OCI-LY1 (cell line): ENCODE data around the gene KCTD20.

Source experiments
- H2AFZ ChIP-seq: fragments of 200-600 bp; sonication (generic), shearing (Covaris generic); 2 replicates; pipeline ENCODE4 v1.6.0; 2014; ENCODE audit warnings: antibody characterized with exemption, mild to moderate bottlenecking, low read length
- H3F3A ChIP-seq: fragments of 200-600 bp; sonication (generic), shearing (Covaris generic); 2 replicates; pipeline ENCODE4 v1.6.0; 2014; ENCODE audit warnings: mild to moderate bottlenecking, antibody characterized with exemption, low read length, moderate library complexity; ENCODE audit not compliant: insufficient read depth
- H3K27ac ChIP-seq: fragments of 200-600 bp; sonication (generic); 2 replicates; pipeline ENCODE4 v1.5.1; 2014; ENCODE audit warnings: low read length, mixed run types, mild to moderate bottlenecking, low read depth; ENCODE audit not compliant: poor library complexity, severe bottlenecking
- H3K27me3 ChIP-seq: fragments of 200-600 bp; sonication (generic); 2 replicates; pipeline ENCODE4 v1.6.0; 2014; ENCODE audit warnings: antibody characterized with exemption, mild to moderate bottlenecking, low read length, moderate library complexity; ENCODE audit not compliant: insufficient read depth
- H3K36me3 ChIP-seq: fragments of 200-600 bp; sonication (generic); 2 replicates; pipeline ENCODE4 v1.6.1; 2014; ENCODE audit warnings: mild to moderate bottlenecking, antibody characterized with exemption, low read length, moderate library complexity, mixed read lengths; ENCODE audit not compliant: insufficient read depth
- H3K4me1 ChIP-seq: fragments of 200-600 bp; sonication (generic); 2 replicates; pipeline ENCODE4 v1.5.1; 2014; ENCODE audit warnings: mild to moderate bottlenecking, low read length, moderate library complexity; ENCODE audit not compliant: insufficient read depth, severe bottlenecking
- H3K4me2 ChIP-seq: fragments of 200-600 bp; sonication (generic), shearing (Covaris generic); 2 replicates; pipeline ENCODE4 v1.6.1; 2014; ENCODE audit warnings: low read length
- H3K4me3 ChIP-seq: fragments of 200-600 bp; sonication (generic); 2 replicates; pipeline ENCODE4 v1.5.1; 2014; ENCODE audit warnings: low read length, low read depth, mild to moderate bottlenecking, mixed read lengths; ENCODE audit not compliant: poor library complexity, severe bottlenecking
- H3K79me2 ChIP-seq: fragments of 200-600 bp; shearing (Covaris generic); 2 replicates; pipeline ENCODE4 v1.6.1; 2016; ENCODE audit warnings: mixed run types, low read length, mixed read lengths; ENCODE audit not compliant: insufficient read depth
- H3K9ac ChIP-seq: fragments of 200-600 bp; sonication (generic), shearing (Covaris generic); 2 replicates; pipeline ENCODE4 v1.6.1; 2014; ENCODE audit warnings: mild to moderate bottlenecking, low read length, mixed read lengths
- H3K9me2 ChIP-seq: fragments of 200-600 bp; sonication (generic), shearing (Covaris generic); 2 replicates; pipeline ENCODE4 v1.6.1; 2014; ENCODE audit warnings: low read depth, mild to moderate bottlenecking, low read length, mixed read lengths
- H3K9me3 ChIP-seq: fragments of 200-600 bp; shearing (Covaris generic); 2 replicates; pipeline ENCODE4 v1.6.1; 2014; ENCODE audit warnings: low read length, mixed read lengths
- H4K20me1 ChIP-seq: fragments of 200-600 bp; sonication (generic), shearing (Covaris generic); 2 replicates; pipeline ENCODE4 v1.6.0; 2016; ENCODE audit warnings: mild to moderate bottlenecking, low read length; ENCODE audit not compliant: insufficient read depth
- CTCF ChIP-seq: fragments of 200-600 bp; sonication (generic), shearing (Covaris generic); IDR thresholded peaks from 2 replicates; pipeline ENCODE4 v1.5.1; 2017; ENCODE audit warnings: mild to moderate bottlenecking, antibody characterized with exemption, low read length, moderate library complexity, mixed read lengths
- EZH2 ChIP-seq: fragments of 200-600 bp; sonication (generic), shearing (Covaris generic); IDR thresholded peaks from 2 replicates; pipeline ENCODE4 v1.8.0; 2017; ENCODE audit warnings: borderline replicate concordance, mixed run types, mild to moderate bottlenecking, antibody characterized with exemption, low read length, moderate library complexity, mixed read lengths

Gene KCTD20

GRCh38 chr6:36422714-36423100 lies 20.1 kb upstream of the KCTD20 start:
- H3F3A ChIP-seq, result no peaks in the 10 kb centered on the region
- no peaks in the 10 kb centered on the region for H3K9me2 ChIP-seq
- H2AFZ ChIP-seq, result peak overlapping the region; percentile 97
- H3K4me1 ChIP-seq, result peaks cover 16% of the 10 kb centered on the region
- peak overlapping the region; percentile 69 for H3K4me3 ChIP-seq
- TF ChIP-seq CTCF, result no peak
- no peak for TF ChIP-seq EZH2
- no peaks in the 10 kb centered on the region for H3K79me2 ChIP-seq
- no peak overlapping the region for H3K27ac ChIP-seq
- H3K36me3 ChIP-seq, result no peaks in the 10 kb centered on the region
- no peaks in the 10 kb centered on the region for H4K20me1 ChIP-seq
- peak overlapping the region; percentile 90 for H3K4me2 ChIP-seq
- H3K9me3 ChIP-seq, result no peaks in the 10 kb centered on the region
- peak overlapping the region; percentile 75 for H3K9ac ChIP-seq
- no peaks in the 10 kb centered on the region for H3K27me3 ChIP-seq

GRCh38 chr6:36423101-36423824 lies 19.5 kb upstream of the KCTD20 start:
- TF ChIP-seq CTCF, result peak; percentile 78
- no peak for TF ChIP-seq EZH2
- Histone ChIP-seq H3K27ac (no peak overlapping the region), H3K9me3 (no peaks in the 10 kb centered on the region), H3K9me2 (no peaks in the 10 kb centered on the region), H2AFZ (peak overlapping the region; percentile 97), H3K4me2 (peak overlapping the region; percentile 90), H3K9ac (peak overlapping the region; percentile 75), H3K79me2 (no peaks in the 10 kb centered on the region), H3K4me3 (peak overlapping the region; percentile 69), H3K4me1 (peaks cover 16% of the 10 kb centered on the region), H3K27me3 (no peaks in the 10 kb centered on the region), H4K20me1 (no peaks in the 10 kb centered on the region), H3F3A (no peaks in the 10 kb centered on the region), H3K36me3 (no peaks in the 10 kb centered on the region)

GRCh38 chr6:36426622-36427021 lies 16.2 kb upstream of the KCTD20 start:
- no peak overlapping the region for H3K27ac ChIP-seq
- H3F3A ChIP-seq, result no peaks in the 10 kb centered on the region
- H3K9ac ChIP-seq, result no peak overlapping the region
- H3K4me2 ChIP-seq, result no peak overlapping the region
- no peaks in the 10 kb centered on the region for H4K20me1 ChIP-seq
- H3K4me3 ChIP-seq, result no peak overlapping the region
- H3K79me2 ChIP-seq, result no peaks in the 10 kb centered on the region
- no peaks in the 10 kb centered on the region for H3K9me3 ChIP-seq
- no peaks in the 10 kb centered on the region for H3K27me3 ChIP-seq
- H3K4me1 ChIP-seq, result peaks cover 16% of the 10 kb centered on the region
- no peaks in the 10 kb centered on the region for H3K36me3 ChIP-seq
- H3K9me2 ChIP-seq, result no peaks in the 10 kb centered on the region
- H2AFZ ChIP-seq, result no peak overlapping the region
- no peak for TF ChIP-seq EZH2

- Histone ChIP-seq H3K9ac (no peak overlapping the region), H3K27me3 (no peaks in the 10 kb centered on the region), H3K27ac (no peak overlapping the region), H3F3A (no peaks in the 10 kb centered on the region), H3K79me2 (no peaks in the 10 kb centered on the region), H3K9me2 (no peaks in the 10 kb centered on the region), H4K20me1 (no peaks in the 10 kb centered on the region), H3K4me2 (no peak overlapping the region), H3K4me3 (no peak overlapping the region), H3K36me3 (no peaks in the 10 kb centered on the region), H3K9me3 (no peaks in the 10 kb centered on the region), H3K4me1 (peaks cover 3% of the 10 kb centered on the region), H2AFZ (no peak overlapping the region)
- TF ChIP-seq EZH2 (no peak), CTCF (peak; percentile 55)
Measured at GRCh38 chr6:36428911-36429310, 13.9 kb upstream of the KCTD20 start.
